HUES6 (cell line): Measurements from ENCODE around the gene STAM.

ENCODE experiments used
- H3K27ac ChIP-seq: 2 replicates; pipeline ENCODE4 v1.7.0; 2013; ENCODE audit warnings: low read depth, mild to moderate bottlenecking, low read length, inconsistent platforms
- H3K27me3 ChIP-seq: 2 replicates; pipeline ENCODE4 v1.6.1; 2013; ENCODE audit warnings: low read length; ENCODE audit not compliant: control insufficient read depth, insufficient read depth
- H3K36me3 ChIP-seq: 2 replicates; pipeline ENCODE4 v1.6.1; 2013; ENCODE audit warnings: low read length; ENCODE audit not compliant: control insufficient read depth, insufficient read depth
- H3K4me1 ChIP-seq: 2 replicates; pipeline ENCODE4 v1.6.1; 2013; ENCODE audit warnings: low read length; ENCODE audit not compliant: control insufficient read depth, insufficient read depth
- H3K4me3 ChIP-seq: 2 replicates; pipeline ENCODE4 v1.5.1; 2013; ENCODE audit warnings: low read depth, low read length
- H3K9ac ChIP-seq: one replicate; pipeline ENCODE4 v1.6.1; 2013; ENCODE audit warnings: mild to moderate bottlenecking, low read length
- H3K9me3 ChIP-seq: 2 replicates; pipeline ENCODE4 v1.6.1; 2013; ENCODE audit warnings: low read depth, low read length; ENCODE audit not compliant: control insufficient read depth, insufficient read depth

Gene STAM

GRCh38 chr10:17747883-17748550, 104.1 kb downstream of the STAM start:
- H3K9ac ChIP-seq: no peak overlapping the region
- no peak overlapping the region for H3K4me3 ChIP-seq
- no peaks in the 10 kb centered on the region for H3K27me3 ChIP-seq
- no peaks in the 10 kb centered on the region for H3K36me3 ChIP-seq
- H3K27ac ChIP-seq: no peak overlapping the region
- H3K9me3 ChIP-seq: no peaks in the 10 kb centered on the region
- no peaks in the 10 kb centered on the region for H3K4me1 ChIP-seq

- H3K27ac ChIP-seq: no peak overlapping the region
- no peaks in the 10 kb centered on the region for H3K36me3 ChIP-seq
- H3K4me3 ChIP-seq: no peak overlapping the region
- no peaks in the 10 kb centered on the region for H3K4me1 ChIP-seq
- H3K27me3 ChIP-seq: no peaks in the 10 kb centered on the region
- no peaks in the 10 kb centered on the region for H3K9me3 ChIP-seq
- no peak overlapping the region for H3K9ac ChIP-seq
Measured at GRCh38 chr10:17749890-17750289, 105.9 kb downstream of the STAM start.

GRCh38 chr10:17751781-17752445, 108.0 kb downstream of the STAM start, which contains the start of gene TMEM236:
TMEM236 (plus strand) TSS chr10:17752201; CDS start chr10:17752296, 95 bp downstream.
- Histone ChIP-seq H3K9ac (no peak within 1 kb of the TSS), H3K27me3 (no peaks in the 10 kb centered on the region), H3K4me1 (no peaks in the 10 kb centered on the region), H3K27ac (no peak within 1 kb of the TSS), H3K4me3 (no peak within 1 kb of the TSS), H3K36me3 (no peaks in the 10 kb centered on the region), H3K9me3 (no peaks in the 10 kb centered on the region)

GRCh38 chr10:17756557-17757217, 112.7 kb downstream of the STAM start:
- H3K27ac ChIP-seq: no peak overlapping the region
- H3K4me3 ChIP-seq: no peak overlapping the region
- H3K27me3 ChIP-seq: peaks cover 2% of the 10 kb centered on the region; the same call in 1 of the 2 replicates
- H3K9ac ChIP-seq: no peak overlapping the region
- H3K4me1 ChIP-seq: no peaks in the 10 kb centered on the region
- no peaks in the 10 kb centered on the region for H3K36me3 ChIP-seq
- H3K9me3 ChIP-seq: no peaks in the 10 kb centered on the region

GRCh38 chr10:17758200-17758599, 114.2 kb downstream of the STAM start:
- Histone ChIP-seq H3K4me3 (no peak overlapping the region), H3K27ac (no peak overlapping the region), H3K9ac (no peak overlapping the region), H3K4me1 (no peaks in the 10 kb centered on the region), H3K9me3 (no peaks in the 10 kb centered on the region), H3K36me3 (no peaks in the 10 kb centered on the region), H3K27me3 (peaks cover 15% of the 10 kb centered on the region)

- Histone ChIP-seq H3K4me3 (no peak overlapping the region), H3K9me3 (no peaks in the 10 kb centered on the region), H3K9ac (no peak overlapping the region)
Measured at GRCh38 chr10:17758896-17759295, 114.9 kb downstream of the STAM start.

GRCh38 chr10:17764142-17764541, 120.2 kb downstream of the STAM start:
- H3K4me1 ChIP-seq: peaks cover 8% of the 10 kb centered on the region; the same call in 1 of the 2 replicates
- no peak overlapping the region for H3K9ac ChIP-seq
- no peaks in the 10 kb centered on the region for H3K36me3 ChIP-seq
- peaks cover 6% of the 10 kb centered on the region for H3K9me3 ChIP-seq
- no peak overlapping the region for H3K27ac ChIP-seq
- no peak overlapping the region for H3K4me3 ChIP-seq
- H3K27me3 ChIP-seq: peaks cover 52% of the 10 kb centered on the region

More at GRCh38 chr10:17758896-17759295, 114.9 kb downstream of the STAM start:
- Histone ChIP-seq H3K4me1 (peaks cover 3% of the 10 kb centered on the region; the same call in 1 of the 2 replicates), H3K27me3 (peaks cover 22% of the 10 kb centered on the region), H3K27ac (no peak overlapping the region), H3K36me3 (no peaks in the 10 kb centered on the region)

GRCh38 chr10:17765602-17766001, 121.7 kb downstream of the STAM start:
- no peak overlapping the region for H3K9ac ChIP-seq
- peaks cover 8% of the 10 kb centered on the region; the same call in 1 of the 2 replicates for H3K4me1 ChIP-seq
- no peak overlapping the region for H3K27ac ChIP-seq
- peaks cover 52% of the 10 kb centered on the region for H3K27me3 ChIP-seq
- H3K36me3 ChIP-seq: no peaks in the 10 kb centered on the region
- H3K9me3 ChIP-seq: peaks cover 6% of the 10 kb centered on the region
- no peak overlapping the region for H3K4me3 ChIP-seq
